CD4-positive, alpha-beta T cell (primary cell): ENCODE data around the gene GABRB1. TPM values are rescaled to one million over a fixed set of nuclear protein-coding genes. Genes with fewer than 3 reads are reported as not detected.

ENCODE experiments used
- ATAC-seq: fragments of 200-7000 bp; cut with Tn5 transposase; one replicate; pipeline ENCODE4 v1.10.0; 2022; ENCODE audit warnings: mild to moderate bottlenecking; ENCODE audit not compliant: poor library complexity
- CTCF ChIA-PET: fragments of 350-600 bp; sonication (Branson Sonifier 250); formaldehyde crosslinking; loops from one replicate; lab custom pipeline; 2021; ENCODE audit warnings: antibody characterized with exemption, inconsistent platforms; lab: Charles Lee
- POLR2A ChIA-PET: fragments of 350-600 bp; sonication (Branson Sonifier 250); formaldehyde crosslinking; loops from one replicate; lab custom pipeline; 2021; ENCODE audit warnings: antibody characterized with exemption, inconsistent platforms; lab: Charles Lee
- DNase-seq, 14 experiments: peaks; one replicate each; pipeline ENCODE4 v3.0.0-alpha.2; 2013 to 2020; ENCODE audit warnings: mixed read lengths in 2 of 14
- H3K27ac ChIP-seq, 2 donors: one replicate each; pipeline versions ENCODE4 v1.5.1 to v1.7.0; 2013; ENCODE audit warnings: low read length in 2 of 2, low read depth in 1 of 2, mild to moderate bottlenecking in 1 of 2
- H3K27me3 ChIP-seq, 2 experiments: 1 replicate in 1 of 2; 2 replicates in 1 of 2; pipeline versions ENCODE4 v1.6.1 to v1.7.0; 2013; ENCODE audit warnings: low read length in 2 of 2, control low read depth in 1 of 2, mild to moderate bottlenecking in 1 of 2, moderate library complexity in 1 of 2; ENCODE audit not compliant: insufficient read depth in 2 of 2, control insufficient read depth in 1 of 2
- H3K36me3 ChIP-seq: one replicate; pipeline ENCODE4 v1.6.1; 2013; ENCODE audit warnings: low read length, control low read depth; ENCODE audit not compliant: insufficient read depth
- H3K4me1 ChIP-seq: one replicate; pipeline ENCODE4 v1.6.1; 2013; ENCODE audit warnings: low read length, control low read depth; ENCODE audit not compliant: insufficient read depth
- H3K4me3 ChIP-seq: one replicate; pipeline ENCODE4 v1.5.1; 2013; ENCODE audit warnings: mild to moderate bottlenecking, low read length, moderate library complexity
- H3K9me3 ChIP-seq, 2 experiments: 1 replicate in 1 of 2; 2 replicates in 1 of 2; pipeline versions ENCODE4 v1.6.1 to v1.7.0; 2013; ENCODE audit warnings: low read length in 2 of 2, mild to moderate bottlenecking in 2 of 2, control low read depth in 1 of 2, moderate library complexity in 1 of 2; ENCODE audit not compliant: control insufficient read depth in 1 of 2, insufficient read depth in 1 of 2
- H3K27ac Mint-ChIP-seq: one replicate; pipeline ENCODE4 v1.8.0; 2020; ENCODE audit warnings: mixed read lengths
- H3K27me3 Mint-ChIP-seq: one replicate; pipeline ENCODE4 v1.8.0; 2021; ENCODE audit warnings: mixed read lengths
- H3K36me3 Mint-ChIP-seq: one replicate; pipeline ENCODE4 v1.8.0; 2021; ENCODE audit warnings: low read depth, mixed read lengths
- H3K4me1 Mint-ChIP-seq: one replicate; pipeline ENCODE4 v1.8.0; 2021; ENCODE audit warnings: low read depth, mixed read lengths
- H3K4me3 Mint-ChIP-seq: one replicate; pipeline ENCODE4 v1.8.0; 2020; ENCODE audit warnings: mild to moderate bottlenecking, mixed read lengths
- H3K9me3 Mint-ChIP-seq: one replicate; pipeline ENCODE4 v1.8.0; 2020; ENCODE audit warnings: mixed read lengths
- CTCF ChIP-seq: fragments of 200-600 bp; IDR thresholded peaks from one replicate; pipeline ENCODE4 v1.8.0; 2022; ENCODE audit warnings: antibody characterized with exemption, mild to moderate bottlenecking
- intact Hi-C, 2 experiments: fragments of 100-400 bp; cut with DNase I in 1 of 2; cut with micrococcal nuclease in 1 of 2; formaldehyde crosslinking; loops; one replicate each; pipeline versions ENCODE4 v1.15.1 to v1.9.0; 2023 to 2025; cut with DNase I, micrococcal nuclease
- total RNA-seq, 174 experiments: library from RNA in 2 of 174; stranded (reverse) in 2 of 174; gene quantifications; one replicate each; pipeline ENCODE4 v1.2.3 and lab custom pipeline; 2021 to 2026

Gene GABRB1
- total RNA-seq, 2 experiments from 2014 or later, result not detected

GRCh38 chr4:47312170-47312569 is 280.8 kb downstream of the GABRB1 start:
- H3K4me1 ChIP-seq, result no peaks in the 10 kb centered on the region
- no peak overlapping the region for H3K4me3 ChIP-seq
- Mint-ChIP-seq H3K27ac (no peak overlapping the region), H3K27me3 (peaks cover 5% of the 10 kb centered on the region), H3K36me3 (no peaks in the 10 kb centered on the region), H3K9me3 (no peaks in the 10 kb centered on the region), H3K4me1 (no peaks in the 10 kb centered on the region), H3K4me3 (no peak overlapping the region)
- ChIA-PET CTCF (no interaction called here), POLR2A (no interaction called here)
- TF ChIP-seq CTCF, result no peak
- ATAC-seq (no peak), DNase-seq (no peak)
- no peak overlapping the region for H3K27ac ChIP-seq
- H3K36me3 ChIP-seq, result no peaks in the 10 kb centered on the region
- no peaks in the 10 kb centered on the region for H3K9me3 ChIP-seq
- no peaks in the 10 kb centered on the region for H3K27me3 ChIP-seq
- intact Hi-C loops, result no loop called here

- DNase-seq (no peak), ATAC-seq (no peak)
- Histone ChIP-seq H3K4me3 (no peak overlapping the region), H3K36me3 (no peaks in the 10 kb centered on the region), H3K4me1 (no peaks in the 10 kb centered on the region), H3K27ac (no peak overlapping the region), H3K9me3 (no peaks in the 10 kb centered on the region), H3K27me3 (no peaks in the 10 kb centered on the region)
- TF ChIP-seq CTCF, result no peak
- intact Hi-C loops, result no loop called here
- Mint-ChIP-seq H3K27ac (no peak overlapping the region), H3K36me3 (no peaks in the 10 kb centered on the region), H3K27me3 (peaks cover 5% of the 10 kb centered on the region), H3K4me3 (no peak overlapping the region), H3K9me3 (no peaks in the 10 kb centered on the region), H3K4me1 (no peaks in the 10 kb centered on the region)
- ChIA-PET CTCF (no interaction called here), POLR2A (no interaction called here)
These were observed 282.0 kb downstream of the GABRB1 start for GRCh38 chr4:47313384-47313783.

- Histone ChIP-seq H3K27me3 (no peaks in the 10 kb centered on the region), H3K4me3 (no peak overlapping the region), H3K4me1 (no peaks in the 10 kb centered on the region), H3K27ac (no peak overlapping the region), H3K36me3 (no peaks in the 10 kb centered on the region), H3K9me3 (no peaks in the 10 kb centered on the region)
- H3K36me3 Mint-ChIP-seq, result no peaks in the 10 kb centered on the region
- no peak for DNase-seq
- H3K4me3 Mint-ChIP-seq, result no peak overlapping the region
- ATAC-seq, result no peak
- CTCF ChIA-PET, result no interaction called here
- intact Hi-C loops, result no loop called here
- no peaks in the 10 kb centered on the region for H3K9me3 Mint-ChIP-seq
- H3K4me1 Mint-ChIP-seq, result no peaks in the 10 kb centered on the region
- no peak for TF ChIP-seq CTCF
- H3K27ac Mint-ChIP-seq, result no peak overlapping the region
- peaks cover 5% of the 10 kb centered on the region for H3K27me3 Mint-ChIP-seq
- POLR2A ChIA-PET, result no interaction called here
These were observed 284.0 kb downstream of the GABRB1 start for GRCh38 chr4:47315346-47315745.
